Breast epithelium (tissue), 3 donors: ENCODE results near the gene SYNGR1.

Experiments used
- POLR2A ChIP-seq: fragments of 450-650 bp; IDR thresholded peaks from one replicate; pipeline ENCODE4 v1.6.1; 2016; ENCODE audit warnings: antibody characterized with exemption, mild to moderate bottlenecking, moderate library complexity
- POLR2AphosphoS5 ChIP-seq, 3 donors: sonication (generic); formaldehyde crosslinking; IDR thresholded peaks; one replicate each; pipeline ENCODE4 v1.6.1; 2017; ENCODE audit warnings: antibody characterized with exemption in 3 of 3

GRCh38 chr22:39427751-39428596 is 78.2 kb downstream of the SYNGR1 start:
- TF ChIP-seq POLR2AphosphoS5 (IDR thresholded peaks at IDR 0.05) (no peak), POLR2A (no peak)
